Subcutaneous adipose tissue (tissue), 4 donors: ENCODE measurements around the gene SNAP47. TPM values are rescaled to one million over a fixed set of nuclear protein-coding genes. Genes with fewer than 3 reads are reported as not detected.

ENCODE experiments used
- total RNA-seq, 4 donors: library from RNA; depleted of rRNA; stranded (reverse); fragments of >200 nt; gene quantifications; one replicate each; pipeline ENCODE4 v1.1.0, GENCODE V29; 2016
- TF ChIP-seq, protein P1 (sequence below): fragments of 450-650 bp; IDR thresholded peaks from one replicate; pipeline ENCODE4 v1.5.1; 2016; ENCODE audit warnings: low read depth, mild to moderate bottlenecking, control low read depth, antibody characterized with exemption, moderate library complexity

SNAP47 gene
- total RNA-seq, 4 donors from 2014 or later, result 18.3 to 24.5 (median 22.6) TPM

DNA sequence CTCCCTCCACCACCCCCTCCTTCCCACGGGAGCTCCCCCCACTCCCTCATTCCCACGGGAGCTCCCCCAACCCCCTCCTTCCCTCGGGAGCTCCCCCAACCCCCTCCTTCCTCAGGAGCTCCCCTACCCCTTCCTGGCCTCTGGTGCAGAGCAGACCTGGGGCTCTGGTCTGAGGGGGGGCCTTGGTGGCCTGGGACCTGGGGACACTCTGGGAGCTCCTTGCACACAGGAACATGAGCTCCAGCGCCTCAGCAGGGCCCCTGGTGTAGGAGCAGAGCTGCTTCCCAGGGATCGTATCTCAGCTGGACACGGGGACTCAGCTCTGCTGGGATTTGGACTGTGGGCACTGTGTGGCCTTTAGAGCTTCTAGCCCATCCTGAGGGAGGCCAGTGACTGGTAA, 60.5 kb downstream of the SNAP47 start:
- TF ChIP-seq, protein P1, sequence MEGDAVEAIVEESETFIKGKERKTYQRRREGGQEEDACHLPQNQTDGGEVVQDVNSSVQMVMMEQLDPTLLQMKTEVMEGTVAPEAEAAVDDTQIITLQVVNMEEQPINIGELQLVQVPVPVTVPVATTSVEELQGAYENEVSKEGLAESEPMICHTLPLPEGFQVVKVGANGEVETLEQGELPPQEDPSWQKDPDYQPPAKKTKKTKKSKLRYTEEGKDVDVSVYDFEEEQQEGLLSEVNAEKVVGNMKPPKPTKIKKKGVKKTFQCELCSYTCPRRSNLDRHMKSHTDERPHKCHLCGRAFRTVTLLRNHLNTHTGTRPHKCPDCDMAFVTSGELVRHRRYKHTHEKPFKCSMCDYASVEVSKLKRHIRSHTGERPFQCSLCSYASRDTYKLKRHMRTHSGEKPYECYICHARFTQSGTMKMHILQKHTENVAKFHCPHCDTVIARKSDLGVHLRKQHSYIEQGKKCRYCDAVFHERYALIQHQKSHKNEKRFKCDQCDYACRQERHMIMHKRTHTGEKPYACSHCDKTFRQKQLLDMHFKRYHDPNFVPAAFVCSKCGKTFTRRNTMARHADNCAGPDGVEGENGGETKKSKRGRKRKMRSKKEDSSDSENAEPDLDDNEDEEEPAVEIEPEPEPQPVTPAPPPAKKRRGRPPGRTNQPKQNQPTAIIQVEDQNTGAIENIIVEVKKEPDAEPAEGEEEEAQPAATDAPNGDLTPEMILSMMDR, result no peak

DNA sequence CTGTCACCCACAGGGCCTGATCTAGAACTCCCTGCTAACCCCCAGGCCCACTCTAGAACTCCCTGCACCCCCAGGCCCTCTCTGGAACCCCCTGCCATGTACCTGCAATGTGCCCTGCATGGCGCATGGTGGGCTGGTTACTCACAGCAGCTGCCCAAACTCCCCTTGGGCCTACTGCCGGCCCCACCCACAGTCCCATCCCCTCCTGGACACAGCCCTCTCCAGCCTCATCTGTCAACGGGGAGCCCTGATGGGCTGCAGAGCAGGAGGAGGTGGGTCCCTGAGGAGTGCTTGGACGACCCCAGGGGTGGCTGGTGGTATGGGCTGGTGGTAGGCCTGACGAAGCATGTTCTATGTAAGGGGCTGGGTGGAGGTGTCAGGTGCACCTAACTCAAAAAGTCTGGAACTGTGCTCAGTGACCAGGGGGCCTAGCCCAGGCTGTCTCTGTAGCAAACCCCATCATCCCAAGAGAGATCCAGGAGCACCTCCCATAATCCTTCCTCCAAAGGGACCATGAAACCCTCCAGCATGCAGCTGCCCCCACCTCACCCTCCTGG, 61.2 kb downstream of the SNAP47 start:
- TF ChIP-seq, protein P1, result no peak

DNA sequence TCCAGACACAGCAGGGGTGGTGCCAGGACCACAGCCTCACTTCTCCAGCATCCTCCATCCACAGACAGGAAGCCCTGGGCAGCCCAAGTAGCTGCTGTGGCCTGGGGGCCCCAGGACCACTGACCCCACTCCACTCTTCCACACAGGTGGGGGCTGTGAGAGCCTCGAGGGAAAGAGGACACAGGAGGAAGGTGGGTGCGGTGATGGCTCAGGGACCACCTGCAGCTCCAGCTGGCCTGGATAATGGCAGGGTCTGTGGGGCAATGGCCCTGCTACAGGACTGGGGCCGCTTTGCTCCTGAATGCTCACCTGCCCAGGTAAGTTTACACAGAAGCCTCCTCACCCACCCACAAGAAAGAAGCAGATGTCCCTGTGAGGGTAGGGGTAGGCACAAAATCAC, 61.9 kb downstream of the SNAP47 start:
- TF ChIP-seq, protein P1, result no peak

DNA sequence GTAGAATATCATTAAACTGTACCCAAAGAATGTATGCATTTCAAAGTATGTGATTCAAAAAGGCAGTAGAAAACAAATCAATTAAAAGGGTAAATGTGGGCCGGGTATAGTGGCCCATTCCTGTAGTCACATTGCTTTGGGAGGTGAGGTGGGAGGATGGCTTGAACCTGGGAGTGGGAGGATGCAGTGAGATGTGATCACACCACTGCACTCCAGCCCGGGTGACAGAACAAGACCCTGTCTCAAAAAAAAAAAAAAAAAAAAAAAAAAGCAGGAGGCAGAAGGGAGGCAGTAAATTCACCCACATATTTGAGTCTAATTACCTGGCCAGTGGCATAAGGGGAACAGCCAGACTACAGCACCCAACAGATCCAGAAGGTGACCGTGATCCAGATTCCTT, 62.4 kb downstream of the SNAP47 start:
- TF ChIP-seq, protein P1, result no peak

DNA sequence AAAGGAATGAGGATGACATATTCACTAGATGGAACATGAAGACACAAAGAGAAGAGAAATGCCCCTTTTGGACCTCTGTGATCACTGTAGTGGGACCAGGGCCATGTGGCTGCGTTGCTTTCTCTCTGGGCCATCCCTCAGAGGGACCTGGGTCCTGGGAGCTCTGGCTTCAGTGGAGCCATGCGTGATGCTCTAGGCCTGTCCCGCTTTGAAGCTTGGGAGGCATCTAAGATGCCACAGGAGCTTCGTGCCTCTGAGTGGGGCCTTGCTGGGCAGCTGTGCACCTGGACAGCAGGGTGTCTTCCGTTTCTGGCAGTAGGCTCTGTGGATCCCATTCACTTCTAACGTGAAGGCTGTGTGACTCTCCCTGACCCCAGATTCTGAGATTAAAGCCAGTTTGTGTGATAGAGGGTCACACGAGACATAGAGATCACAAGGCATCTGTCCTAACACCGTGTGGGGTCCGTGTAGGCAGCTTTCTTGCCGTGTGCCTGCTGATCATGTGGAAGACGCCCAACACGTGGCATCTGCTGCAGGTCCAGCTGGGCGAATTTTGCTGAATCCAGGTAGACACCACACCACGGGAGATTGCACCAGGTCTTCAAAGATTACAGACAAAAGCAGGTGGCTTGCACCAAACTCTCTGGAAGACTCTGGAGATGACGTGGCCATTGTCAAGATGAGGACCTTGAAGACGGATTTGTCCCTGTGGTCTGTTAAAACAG, 63.0 kb downstream of the SNAP47 start:
- TF ChIP-seq, protein P1, result no peak

DNA sequence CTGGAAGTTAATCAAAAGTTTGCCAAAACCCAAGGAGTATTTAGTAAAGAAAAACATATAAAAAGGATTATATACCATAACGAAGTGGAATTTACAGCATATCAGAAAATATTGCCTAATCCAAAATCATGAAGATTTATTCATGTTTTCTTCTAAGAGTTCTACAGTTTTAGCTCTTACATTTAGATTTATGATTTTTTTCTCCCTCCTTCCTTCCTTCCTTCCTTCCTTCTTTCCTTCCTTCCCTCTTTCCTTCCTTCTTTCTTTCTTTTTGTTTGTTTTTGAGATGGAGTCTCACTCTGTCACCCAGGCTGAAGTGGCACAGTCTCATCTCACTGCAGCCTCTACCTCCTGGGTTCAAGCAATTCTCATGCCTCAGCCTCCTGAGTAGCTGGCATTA, 64.5 kb downstream of the SNAP47 start:
- TF ChIP-seq, protein P1, result no peak

DNA sequence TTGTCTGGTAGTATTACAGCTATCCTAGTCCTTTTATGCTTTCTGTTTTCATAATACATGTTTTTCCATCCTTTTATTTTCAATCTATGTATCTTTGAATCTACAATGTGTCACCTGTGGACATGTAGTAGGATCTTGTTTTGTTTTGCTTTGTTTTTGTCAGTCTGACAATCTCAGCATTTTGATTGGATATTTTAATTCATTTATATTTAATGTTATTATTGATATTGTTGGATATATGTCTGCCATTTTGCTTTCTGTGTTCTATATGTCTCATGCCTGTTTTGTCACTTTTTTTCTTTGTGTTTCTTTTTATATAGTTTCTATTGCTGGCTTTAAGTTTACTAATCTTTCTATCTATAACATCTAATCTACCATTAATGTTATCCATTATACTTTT, 68.7 kb downstream of the SNAP47 start:
- TF ChIP-seq, protein P1, result no peak
